ENCODE data around the gene HDAC10. TPM values are rescaled to one million over a fixed set of nuclear protein-coding genes. Genes with fewer than 3 reads are reported as not detected.

Gene HDAC10
- total RNA-seq, 1 experiment from 2014 or later, result 45.0 TPM

DNA sequence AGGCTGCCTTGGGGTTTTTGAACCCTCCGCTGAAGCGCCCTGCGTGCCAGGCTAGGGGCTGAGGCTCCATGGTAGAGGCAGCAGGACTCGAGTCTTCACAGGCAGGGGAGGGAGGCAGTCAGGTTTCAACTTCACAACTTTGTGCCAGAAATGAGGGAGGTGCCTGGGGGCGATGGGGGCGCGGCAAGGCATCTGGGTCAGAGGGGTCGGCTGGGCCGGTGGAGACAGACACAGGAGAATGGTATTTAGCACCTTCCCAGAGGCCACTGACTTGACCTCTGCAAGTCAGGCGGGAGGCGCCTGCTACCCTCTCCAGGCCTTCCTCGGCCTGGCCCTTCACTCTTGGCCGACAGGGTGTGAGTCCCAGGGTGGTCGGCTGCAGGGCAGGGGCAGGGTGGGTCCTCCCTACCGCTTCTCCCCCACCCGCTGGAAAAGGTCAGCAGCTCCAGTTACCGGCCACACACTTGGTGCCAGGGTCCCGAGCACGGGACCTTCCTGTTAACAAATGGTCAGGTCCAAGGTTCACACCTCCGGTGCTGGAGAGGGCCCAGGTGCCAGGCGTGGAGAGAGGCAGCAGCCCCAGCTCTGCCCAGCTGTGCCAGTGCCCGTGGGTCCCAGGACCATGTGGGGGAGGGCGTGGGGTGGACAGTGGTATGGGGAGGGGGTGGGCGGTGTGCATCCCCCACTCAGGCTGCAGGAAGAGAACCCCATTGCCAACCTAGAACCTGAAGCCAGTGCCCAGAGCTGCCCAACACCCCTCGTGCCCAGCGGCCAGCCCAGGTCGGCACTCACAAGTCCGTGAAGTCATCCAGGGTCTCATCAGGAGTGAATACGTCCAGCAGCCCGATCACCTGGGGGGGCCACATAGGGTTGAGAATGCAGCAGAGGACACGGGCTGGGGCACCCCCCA, 6.6 kb upstream of the HDAC10 start:
- no peak overlapping the region for H4K5ac ChIP-seq (ENCODE audit: insufficient read length, low read depth, low read length)
- no peak overlapping the region for H4K91ac ChIP-seq (ENCODE audit: insufficient read length, low read depth, low read length)
- WGBS (ENCODE audit: extremely low coverage, insufficient read length, low lambda C conversion rate), result no CpG with 5 or more reads among the region's 31 CpGs

More for the DNA sequence above, 6.6 kb upstream of the HDAC10 start:
- H3K4me1 ChIP-seq (ENCODE audit: insufficient read depth, low read length), result no peaks in the 10 kb centered on the region
- H3K9ac ChIP-seq (ENCODE audit: extremely low read depth, insufficient read length, low read length), result no peak overlapping the region
- H3K4ac ChIP-seq (ENCODE audit: low read depth, low read length), result no peak overlapping the region
- no peak overlapping the region for H2AFZ ChIP-seq (ENCODE audit: low read length)
- Mint-ChIP-seq H3K27ac (no peak overlapping the region), H3K9me3 (no peaks in the 10 kb centered on the region; a peak in 1 of 5 replicates), H3K36me3 (ENCODE audit: insufficient read depth in 1 of 3, low read depth in 3 of 3) (peaks cover 0 to 3% (median 0%) of the 10 kb centered on the region in 3 experiments; a peak in 2 of 7 replicates), H3K4me3 (no peak overlapping the region), H3K4me1 (peaks cover 6 to 8% of the 10 kb centered on the region in 2 experiments), H3K27me3 (ENCODE audit: low read depth) (peaks cover 23% of the 10 kb centered on the region)
- no peaks in the 10 kb centered on the region for H3K79me2 ChIP-seq (ENCODE audit: insufficient read depth, low read length)
- H3K27ac ChIP-seq (ENCODE audit: insufficient read length, low read depth, low read length), result no peak overlapping the region
- no peak overlapping the region for H4K8ac ChIP-seq (replicated peaks; ENCODE audit: insufficient read length, low read depth, low read length)
- no peak overlapping the region for H2BK15ac ChIP-seq (ENCODE audit: low read depth, low read length)
- no peaks in the 10 kb centered on the region for H3K79me1 ChIP-seq (ENCODE audit: insufficient read depth, low read depth, low read length, poor library complexity, severe bottlenecking)
- no peak overlapping the region for H3K56ac ChIP-seq (ENCODE audit: insufficient read length, low read depth, low read length)
- no peaks in the 10 kb centered on the region for H3K9me3 ChIP-seq (ENCODE audit: control insufficient read depth, low read depth, low read length)
- H3K18ac ChIP-seq (ENCODE audit: insufficient read length, low read depth, low read length), result no peak overlapping the region
- no peak overlapping the region for H3K4me2 ChIP-seq (ENCODE audit: insufficient read depth, insufficient read length, low read length)
- H3K23me2 ChIP-seq (ENCODE audit: insufficient read length, low read depth, low read length, poor library complexity, severe bottlenecking), result peaks cover 8% of the 10 kb centered on the region
- DNase-seq, result no peak
- H2BK20ac ChIP-seq (ENCODE audit: low read depth, low read length, poor library complexity, severe bottlenecking), result no peak overlapping the region
- TF ChIP-seq, protein P1, sequence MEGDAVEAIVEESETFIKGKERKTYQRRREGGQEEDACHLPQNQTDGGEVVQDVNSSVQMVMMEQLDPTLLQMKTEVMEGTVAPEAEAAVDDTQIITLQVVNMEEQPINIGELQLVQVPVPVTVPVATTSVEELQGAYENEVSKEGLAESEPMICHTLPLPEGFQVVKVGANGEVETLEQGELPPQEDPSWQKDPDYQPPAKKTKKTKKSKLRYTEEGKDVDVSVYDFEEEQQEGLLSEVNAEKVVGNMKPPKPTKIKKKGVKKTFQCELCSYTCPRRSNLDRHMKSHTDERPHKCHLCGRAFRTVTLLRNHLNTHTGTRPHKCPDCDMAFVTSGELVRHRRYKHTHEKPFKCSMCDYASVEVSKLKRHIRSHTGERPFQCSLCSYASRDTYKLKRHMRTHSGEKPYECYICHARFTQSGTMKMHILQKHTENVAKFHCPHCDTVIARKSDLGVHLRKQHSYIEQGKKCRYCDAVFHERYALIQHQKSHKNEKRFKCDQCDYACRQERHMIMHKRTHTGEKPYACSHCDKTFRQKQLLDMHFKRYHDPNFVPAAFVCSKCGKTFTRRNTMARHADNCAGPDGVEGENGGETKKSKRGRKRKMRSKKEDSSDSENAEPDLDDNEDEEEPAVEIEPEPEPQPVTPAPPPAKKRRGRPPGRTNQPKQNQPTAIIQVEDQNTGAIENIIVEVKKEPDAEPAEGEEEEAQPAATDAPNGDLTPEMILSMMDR (conservative IDR thresholded peaks at IDR 0.05), result no peak
- H3K27me3 ChIP-seq (ENCODE audit: insufficient read depth, low read length), result no peaks in the 10 kb centered on the region
- no peak overlapping the region for H2BK120ac ChIP-seq (ENCODE audit: low read depth, low read length, poor library complexity, severe bottlenecking)
- H4K20me1 ChIP-seq (ENCODE audit: control insufficient read depth, insufficient read depth, insufficient read length), result no peaks in the 10 kb centered on the region
- no peak overlapping the region for H2AK5ac ChIP-seq (ENCODE audit: insufficient read length, low read length)
- no peak overlapping the region for H2BK5ac ChIP-seq (ENCODE audit: insufficient read length, low read length)
- no peak overlapping the region; the same call in 1 of the 2 replicates for H3K14ac ChIP-seq (ENCODE audit: insufficient read depth, low read length)
- no peak overlapping the region for H2BK12ac ChIP-seq (ENCODE audit: insufficient read length, low read depth, low read length)
- H3K23ac ChIP-seq (ENCODE audit: insufficient read length, low read depth, low read length), result no peak overlapping the region
- H3T11ph ChIP-seq (ENCODE audit: low read length), result no peak overlapping the region

All from H9 (cell line).